Nephron progenitor cell (in vitro differentiated cells): ENCODE results near the gene TDRD7.

Experiments
- DNase-seq: peaks from one replicate; pipeline ENCODE4 v3.0.0; 2021
- H3K27ac Mint-ChIP-seq: 2 replicates; pipeline ENCODE4 v1.8.0; 2021; ENCODE audit warnings: mild to moderate bottlenecking, moderate library complexity, mixed read lengths
- H3K27me3 Mint-ChIP-seq: 2 replicates; pipeline ENCODE4 v1.8.0; 2021; ENCODE audit warnings: mild to moderate bottlenecking, low read depth, mixed read lengths; ENCODE audit not compliant: poor library complexity
- H3K36me3 Mint-ChIP-seq: 2 replicates; pipeline ENCODE4 v1.8.0; 2021; ENCODE audit warnings: low read depth, mixed read lengths
- H3K4me1 Mint-ChIP-seq: 2 replicates; pipeline ENCODE4 v1.8.0; 2021; ENCODE audit warnings: mixed read lengths
- H3K4me3 Mint-ChIP-seq: 2 replicates; pipeline ENCODE4 v1.8.0; 2021; ENCODE audit warnings: mild to moderate bottlenecking, moderate library complexity, mixed read lengths
- H3K9me3 Mint-ChIP-seq: 2 replicates; pipeline ENCODE4 v1.8.0; 2021; ENCODE audit warnings: mild to moderate bottlenecking, moderate library complexity, mixed read lengths
- TF ChIP-seq, protein P1 (sequence below): fragments of 200-600 bp; sonication (generic); IDR thresholded peaks from 2 replicates; pipeline ENCODE4 v1.5.0; 2021; ENCODE audit warnings: antibody characterized with exemption

TDRD7 gene

GRCh38 chr9:97510797-97511654, 99.1 kb downstream of the TDRD7 start:
- no peak overlapping the region for H3K27ac Mint-ChIP-seq
- peaks cover 25% of the 10 kb centered on the region for H3K27me3 Mint-ChIP-seq
- no peak overlapping the region for H3K4me3 Mint-ChIP-seq
- no peak for DNase-seq
- H3K9me3 Mint-ChIP-seq: no peaks in the 10 kb centered on the region
- no peaks in the 10 kb centered on the region for H3K36me3 Mint-ChIP-seq
- TF ChIP-seq, protein P1, sequence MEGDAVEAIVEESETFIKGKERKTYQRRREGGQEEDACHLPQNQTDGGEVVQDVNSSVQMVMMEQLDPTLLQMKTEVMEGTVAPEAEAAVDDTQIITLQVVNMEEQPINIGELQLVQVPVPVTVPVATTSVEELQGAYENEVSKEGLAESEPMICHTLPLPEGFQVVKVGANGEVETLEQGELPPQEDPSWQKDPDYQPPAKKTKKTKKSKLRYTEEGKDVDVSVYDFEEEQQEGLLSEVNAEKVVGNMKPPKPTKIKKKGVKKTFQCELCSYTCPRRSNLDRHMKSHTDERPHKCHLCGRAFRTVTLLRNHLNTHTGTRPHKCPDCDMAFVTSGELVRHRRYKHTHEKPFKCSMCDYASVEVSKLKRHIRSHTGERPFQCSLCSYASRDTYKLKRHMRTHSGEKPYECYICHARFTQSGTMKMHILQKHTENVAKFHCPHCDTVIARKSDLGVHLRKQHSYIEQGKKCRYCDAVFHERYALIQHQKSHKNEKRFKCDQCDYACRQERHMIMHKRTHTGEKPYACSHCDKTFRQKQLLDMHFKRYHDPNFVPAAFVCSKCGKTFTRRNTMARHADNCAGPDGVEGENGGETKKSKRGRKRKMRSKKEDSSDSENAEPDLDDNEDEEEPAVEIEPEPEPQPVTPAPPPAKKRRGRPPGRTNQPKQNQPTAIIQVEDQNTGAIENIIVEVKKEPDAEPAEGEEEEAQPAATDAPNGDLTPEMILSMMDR: no peak
- peaks cover 32% of the 10 kb centered on the region for H3K4me1 Mint-ChIP-seq

DNA sequence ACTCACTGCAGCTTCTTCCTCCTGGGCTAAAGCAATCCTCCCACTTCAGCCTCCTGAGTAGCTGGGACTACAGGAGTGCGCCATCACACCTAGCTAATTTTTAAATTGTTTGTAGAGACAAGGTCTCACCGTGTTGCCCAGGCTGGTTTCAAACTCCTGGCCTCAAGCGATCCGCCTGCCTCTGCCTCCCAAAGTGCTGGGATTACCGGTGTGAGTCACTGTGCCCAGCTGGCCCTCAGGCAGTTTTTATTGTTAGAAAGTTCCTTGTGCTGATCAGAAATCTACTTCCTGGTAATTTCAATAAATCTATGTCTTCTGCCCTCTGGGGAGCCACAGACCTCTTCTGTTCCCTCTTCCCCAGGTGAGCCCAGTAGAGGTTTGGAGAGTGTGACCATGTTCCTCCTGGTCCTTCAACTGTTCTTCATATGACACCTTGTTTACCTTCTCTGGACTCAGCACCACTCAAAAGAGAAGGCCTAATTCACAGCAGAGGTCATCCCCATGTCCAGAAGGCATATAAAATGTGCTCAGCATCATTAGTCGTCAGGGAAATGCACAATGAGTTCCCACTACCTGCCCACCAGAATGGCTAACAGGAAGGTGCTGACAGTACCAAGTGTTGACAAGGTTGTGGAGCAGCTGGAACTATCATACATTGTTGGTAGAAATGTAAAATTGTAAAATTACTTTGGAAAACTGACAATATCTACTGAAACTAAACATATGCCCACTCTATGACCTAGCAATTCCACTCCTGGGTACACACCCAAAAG, 99.9 kb downstream of the TDRD7 start:
- Mint-ChIP-seq H3K36me3 (no peaks in the 10 kb centered on the region), H3K9me3 (no peaks in the 10 kb centered on the region), H3K27ac (no peak overlapping the region), H3K4me3 (no peak overlapping the region), H3K27me3 (peaks cover 29% of the 10 kb centered on the region), H3K4me1 (peaks cover 40% of the 10 kb centered on the region)
- TF ChIP-seq, protein P1: no peak
- DNase-seq: no peak

- Mint-ChIP-seq H3K4me3 (no peak overlapping the region), H3K27me3 (peaks cover 29% of the 10 kb centered on the region), H3K36me3 (no peaks in the 10 kb centered on the region), H3K9me3 (no peaks in the 10 kb centered on the region), H3K4me1 (peaks cover 51% of the 10 kb centered on the region), H3K27ac (peak overlapping the region; percentile 37)
- TF ChIP-seq, protein P1: no peak
- DNase-seq: no peak
Observed at GRCh38 chr9:97512966-97513560, 101.2 kb downstream of the TDRD7 start.

DNA sequence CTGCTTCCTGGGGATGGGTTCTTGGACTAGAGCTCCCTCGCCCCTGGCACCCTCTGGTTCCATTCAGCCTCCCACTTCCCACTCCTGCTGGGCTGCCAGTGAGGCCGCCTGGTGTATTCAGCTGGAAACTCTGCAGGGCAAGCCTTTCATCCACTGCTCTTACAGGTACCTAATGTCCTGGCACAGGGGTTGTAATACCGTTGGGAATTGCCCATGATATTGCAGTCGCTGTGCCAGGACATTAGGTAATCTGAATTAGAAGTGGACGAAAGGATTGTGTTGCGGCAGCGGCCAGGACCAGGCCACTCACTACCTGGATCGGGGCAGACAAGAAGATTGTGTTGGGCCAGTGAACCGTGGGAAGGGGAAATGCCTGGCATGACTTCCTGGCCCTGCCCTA, 102.6 kb downstream of the TDRD7 start:
- no peak overlapping the region for H3K27ac Mint-ChIP-seq
- TF ChIP-seq, protein P1: no peak
- DNase-seq: no peak
- no peaks in the 10 kb centered on the region for H3K36me3 Mint-ChIP-seq
- no peaks in the 10 kb centered on the region for H3K9me3 Mint-ChIP-seq
- H3K27me3 Mint-ChIP-seq: peaks cover 21% of the 10 kb centered on the region
- peaks cover 66% of the 10 kb centered on the region for H3K4me1 Mint-ChIP-seq
- H3K4me3 Mint-ChIP-seq: no peak overlapping the region

DNA sequence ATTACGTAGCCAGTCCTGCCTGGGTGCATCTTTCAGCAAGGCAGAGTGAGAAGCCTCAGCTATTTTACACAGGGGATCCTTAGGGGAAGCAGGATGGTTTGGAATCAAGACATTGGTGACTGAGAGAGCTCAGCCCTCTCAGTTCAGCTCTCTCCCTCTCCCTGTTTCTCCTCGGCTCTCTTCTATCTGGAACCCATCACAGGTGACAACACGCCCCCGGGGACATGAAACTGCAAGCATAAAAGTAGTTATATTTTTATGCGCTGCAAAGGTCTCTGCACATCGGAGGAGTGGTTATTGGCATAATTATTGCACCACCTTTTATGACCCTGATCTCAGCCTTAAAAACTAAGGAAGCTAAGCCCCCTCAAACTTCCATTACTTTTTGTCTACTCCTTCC, 103.8 kb downstream of the TDRD7 start:
- Mint-ChIP-seq H3K9me3 (no peaks in the 10 kb centered on the region), H3K27me3 (peaks cover 25% of the 10 kb centered on the region), H3K36me3 (no peaks in the 10 kb centered on the region), H3K4me1 (peaks cover 75% of the 10 kb centered on the region), H3K4me3 (no peak overlapping the region), H3K27ac (no peak overlapping the region)
- DNase-seq: no peak
- TF ChIP-seq, protein P1: no peak
